ENCODE measurements around the gene MAP2K7. TPM values are rescaled to one million over a fixed set of nuclear protein-coding genes. Genes with fewer than 3 reads are reported as not detected.

The MAP2K7 gene
- total and polyA plus RNA-seq, 5 donors, result 23.2 to 32.6 (median 28.4) TPM

GRCh38 chr19:7860714-7861618, 42.7 kb upstream of the MAP2K7 start:
- intact Hi-C loops (cut with DNase I), result no loop called here
- H3K4me3 ChIP-seq (ENCODE audit: low read length), result no peak overlapping the region
- 67% methylated on average over 14 of the region's 14 CpGs for WGBS
- H3K4me1 ChIP-seq (ENCODE audit: control insufficient read depth, insufficient read depth, low read length), result peaks cover 4% of the 10 kb centered on the region
- H3K27me3 ChIP-seq (ENCODE audit: control insufficient read depth, insufficient read depth), result no peaks in the 10 kb centered on the region
- H3K9me3 ChIP-seq (ENCODE audit: control insufficient read depth, low read length), result no peaks in the 10 kb centered on the region
- ATAC-seq (no peak), DNase-seq (peak in 2 of 3 donors; percentile 49 to 66)
- H3K27ac ChIP-seq (ENCODE audit: low read length), result no peak overlapping the region

GRCh38 chr19:7861619-7862412, 41.9 kb upstream of the MAP2K7 start:
- H3K4me3 ChIP-seq (ENCODE audit: low read length), result no peak overlapping the region
- ATAC-seq (no peak), DNase-seq (peak in 1 of 3 donors; percentile 55)
- intact Hi-C loops (cut with DNase I), result no loop called here
- H3K4me1 ChIP-seq (ENCODE audit: control insufficient read depth, insufficient read depth, low read length), result peaks cover 4% of the 10 kb centered on the region
- no peaks in the 10 kb centered on the region for H3K27me3 ChIP-seq (ENCODE audit: control insufficient read depth, insufficient read depth)
- WGBS, result 43% methylated on average over 63 of the region's 63 CpGs
- no peaks in the 10 kb centered on the region for H3K9me3 ChIP-seq (ENCODE audit: control insufficient read depth, low read length)
- no peak overlapping the region for H3K27ac ChIP-seq (ENCODE audit: low read length)

GRCh38 chr19:7862413-7862951, 41.2 kb upstream of the MAP2K7 start:
- Histone ChIP-seq H3K9me3 (ENCODE audit: control insufficient read depth, low read length) (no peaks in the 10 kb centered on the region), H3K27ac (ENCODE audit: low read length) (no peak overlapping the region), H3K27me3 (ENCODE audit: control insufficient read depth, insufficient read depth) (no peaks in the 10 kb centered on the region), H3K4me1 (ENCODE audit: control insufficient read depth, insufficient read depth, low read length) (peaks cover 4% of the 10 kb centered on the region), H3K4me3 (ENCODE audit: low read length) (no peak overlapping the region)
- WGBS, result 9% methylated on average over 67 of the region's 67 CpGs
- DNase-seq, result peak; percentile 59 to 87 (median 84)
- peak; percentile 31 to 43 for ATAC-seq
- intact Hi-C loops (cut with DNase I), result no loop called here

GRCh38 chr19:7863157-7863970, 40.3 kb upstream of the MAP2K7 start:
- no peaks in the 10 kb centered on the region for H3K27me3 ChIP-seq (ENCODE audit: control insufficient read depth, insufficient read depth)
- intact Hi-C loops (cut with DNase I), result no loop called here

GRCh38 chr19:7863971-7864689, 39.5 kb upstream of the MAP2K7 start:
- Histone ChIP-seq H3K4me1 (ENCODE audit: control insufficient read depth, insufficient read depth, low read length) (peaks cover 4% of the 10 kb centered on the region), H3K27ac (ENCODE audit: low read length) (no peak overlapping the region), H3K27me3 (ENCODE audit: control insufficient read depth, insufficient read depth) (no peaks in the 10 kb centered on the region), H3K4me3 (ENCODE audit: low read length) (no peak overlapping the region), H3K9me3 (ENCODE audit: control insufficient read depth, low read length) (no peaks in the 10 kb centered on the region)
- WGBS, result 70% methylated on average over 21 of the region's 21 CpGs
- DNase-seq (peak in 2 of 3 donors; percentile 28 to 43), ATAC-seq (no peak)
- intact Hi-C loops (cut with DNase I), result no loop called here

More at GRCh38 chr19:7863157-7863970, 40.3 kb upstream of the MAP2K7 start:
- peaks cover 4% of the 10 kb centered on the region for H3K4me1 ChIP-seq (ENCODE audit: control insufficient read depth, insufficient read depth, low read length)
- DNase-seq, result peak in 2 of 3 donors; percentile 51 to 63
- H3K27ac ChIP-seq (ENCODE audit: low read length), result no peak overlapping the region
- no peaks in the 10 kb centered on the region for H3K9me3 ChIP-seq (ENCODE audit: control insufficient read depth, low read length)
- no peak for ATAC-seq
- H3K4me3 ChIP-seq (ENCODE audit: low read length), result no peak overlapping the region
- 68% methylated on average over 83 of the region's 83 CpGs for WGBS

GRCh38 chr19:7864690-7865074, 39.0 kb upstream of the MAP2K7 start:
- ATAC-seq, result no peak
- WGBS, result 61% methylated on average over 18 of the region's 18 CpGs
- Histone ChIP-seq H3K4me3 (ENCODE audit: low read length) (no peak overlapping the region), H3K27me3 (ENCODE audit: control insufficient read depth, insufficient read depth) (no peaks in the 10 kb centered on the region), H3K4me1 (ENCODE audit: control insufficient read depth, insufficient read depth, low read length) (peaks cover 4% of the 10 kb centered on the region), H3K9me3 (ENCODE audit: control insufficient read depth, low read length) (no peaks in the 10 kb centered on the region), H3K27ac (ENCODE audit: low read length) (no peak overlapping the region)
- peak in 2 of 3 donors; percentile 16 to 42 for DNase-seq
- intact Hi-C loops (cut with DNase I), result no loop called here

- Histone ChIP-seq H3K4me3 (ENCODE audit: low read length) (no peak overlapping the region), H3K27ac (ENCODE audit: low read length) (no peak overlapping the region), H3K9me3 (ENCODE audit: control insufficient read depth, low read length) (no peaks in the 10 kb centered on the region), H3K4me1 (ENCODE audit: control insufficient read depth, insufficient read depth, low read length) (peaks cover 4% of the 10 kb centered on the region), H3K27me3 (ENCODE audit: control insufficient read depth, insufficient read depth) (no peaks in the 10 kb centered on the region)
- WGBS, result 48% methylated on average over 10 of the region's 10 CpGs
- intact Hi-C loops (cut with DNase I), result no loop called here
- DNase-seq, result peak in 1 of 3 donors; percentile 50
- no peak for ATAC-seq
These were observed 38.3 kb upstream of the MAP2K7 start for GRCh38 chr19:7865262-7865911.

GRCh38 chr19:7866399-7867091, 37.1 kb upstream of the MAP2K7 start:
- 64% methylated on average over 12 of the region's 12 CpGs for WGBS
- intact Hi-C loops (cut with DNase I), result no loop called here
- H3K27me3 ChIP-seq (ENCODE audit: control insufficient read depth, insufficient read depth), result no peaks in the 10 kb centered on the region
- H3K9me3 ChIP-seq (ENCODE audit: control insufficient read depth, low read length), result no peaks in the 10 kb centered on the region
- H3K4me1 ChIP-seq (ENCODE audit: control insufficient read depth, insufficient read depth, low read length), result peaks cover 6% of the 10 kb centered on the region
- ATAC-seq, result no peak
- DNase-seq, result peak in 1 of 3 donors; percentile 38
- no peak overlapping the region for H3K4me3 ChIP-seq (ENCODE audit: low read length)
- H3K27ac ChIP-seq (ENCODE audit: low read length), result no peak overlapping the region

GRCh38 chr19:7867092-7867844, 36.4 kb upstream of the MAP2K7 start:
- H3K27ac ChIP-seq (ENCODE audit: low read length), result no peak overlapping the region
- DNase-seq (peak in 1 of 3 donors; percentile 47), ATAC-seq (no peak)
- H3K4me1 ChIP-seq (ENCODE audit: control insufficient read depth, insufficient read depth, low read length), result peaks cover 4% of the 10 kb centered on the region
- intact Hi-C loops (cut with DNase I), result no loop called here
- H3K4me3 ChIP-seq (ENCODE audit: low read length), result no peak overlapping the region
- WGBS, result 89% methylated on average over 9 of the region's 9 CpGs
- H3K9me3 ChIP-seq (ENCODE audit: control insufficient read depth, low read length), result no peaks in the 10 kb centered on the region
- H3K27me3 ChIP-seq (ENCODE audit: control insufficient read depth, insufficient read depth), result no peaks in the 10 kb centered on the region

Measured in right cardiac atrium (tissue), 5 donors.